ENCODE results near the gene C1QL1.

The C1QL1 gene

DNA sequence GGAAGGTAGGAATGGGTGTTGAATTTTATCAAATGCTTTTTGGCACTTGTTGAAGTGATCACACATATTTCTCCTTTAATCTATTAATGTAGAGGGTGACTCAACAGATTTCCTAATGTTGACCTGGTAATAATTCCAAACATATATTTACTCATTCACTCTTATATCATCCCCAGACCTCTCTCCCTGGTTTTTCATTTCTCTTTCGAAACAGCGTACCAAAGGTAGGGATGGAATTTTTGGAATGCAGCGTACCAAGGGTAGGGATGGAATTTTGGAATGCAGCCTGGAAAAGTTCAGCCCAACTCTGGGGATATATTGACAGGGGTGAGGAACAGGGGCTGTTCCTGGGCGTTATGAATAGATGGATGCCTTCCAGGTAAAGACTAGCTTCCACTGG lies 27.8 kb downstream of the C1QL1 start:
- H4K20me1 ChIP-seq (ENCODE audit: insufficient read depth, low read length): no peaks in the 10 kb centered on the region
- no peaks in the 10 kb centered on the region for H3K9me3 ChIP-seq (ENCODE audit: low read length)
- no peak overlapping the region for H3K9ac ChIP-seq (ENCODE audit: low read length)
- no peak for TF ChIP-seq EZH2 (IDR thresholded peaks at IDR 0.05; ENCODE audit: borderline replicate concordance, low read length)
- TF ChIP-seq, protein P1, sequence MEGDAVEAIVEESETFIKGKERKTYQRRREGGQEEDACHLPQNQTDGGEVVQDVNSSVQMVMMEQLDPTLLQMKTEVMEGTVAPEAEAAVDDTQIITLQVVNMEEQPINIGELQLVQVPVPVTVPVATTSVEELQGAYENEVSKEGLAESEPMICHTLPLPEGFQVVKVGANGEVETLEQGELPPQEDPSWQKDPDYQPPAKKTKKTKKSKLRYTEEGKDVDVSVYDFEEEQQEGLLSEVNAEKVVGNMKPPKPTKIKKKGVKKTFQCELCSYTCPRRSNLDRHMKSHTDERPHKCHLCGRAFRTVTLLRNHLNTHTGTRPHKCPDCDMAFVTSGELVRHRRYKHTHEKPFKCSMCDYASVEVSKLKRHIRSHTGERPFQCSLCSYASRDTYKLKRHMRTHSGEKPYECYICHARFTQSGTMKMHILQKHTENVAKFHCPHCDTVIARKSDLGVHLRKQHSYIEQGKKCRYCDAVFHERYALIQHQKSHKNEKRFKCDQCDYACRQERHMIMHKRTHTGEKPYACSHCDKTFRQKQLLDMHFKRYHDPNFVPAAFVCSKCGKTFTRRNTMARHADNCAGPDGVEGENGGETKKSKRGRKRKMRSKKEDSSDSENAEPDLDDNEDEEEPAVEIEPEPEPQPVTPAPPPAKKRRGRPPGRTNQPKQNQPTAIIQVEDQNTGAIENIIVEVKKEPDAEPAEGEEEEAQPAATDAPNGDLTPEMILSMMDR (IDR thresholded peaks at IDR 0.05; ENCODE audit: low read length): no peak
- no peak overlapping the region for H3K4me2 ChIP-seq (ENCODE audit: low read length)
- H3K4me3 ChIP-seq (ENCODE audit: low read depth, low read length, poor library complexity, severe bottlenecking): no peak overlapping the region
- H3K36me3 ChIP-seq (ENCODE audit: insufficient read depth, low read length): peaks cover 86% of the 10 kb centered on the region
- H3K79me2 ChIP-seq (ENCODE audit: insufficient read depth, low read length): peaks cover 78% of the 10 kb centered on the region
- no peaks in the 10 kb centered on the region for H3K9me2 ChIP-seq (ENCODE audit: low read depth, low read length)
- H3K27ac ChIP-seq (ENCODE audit: low read depth, low read length, poor library complexity, severe bottlenecking): no peak overlapping the region
- H2AFZ ChIP-seq (ENCODE audit: low read length): no peak overlapping the region
- peaks cover 28% of the 10 kb centered on the region for H3K4me1 ChIP-seq (ENCODE audit: insufficient read depth, low read length, severe bottlenecking)
- no peaks in the 10 kb centered on the region for H3K27me3 ChIP-seq (ENCODE audit: insufficient read depth, low read length)
- peaks cover 9% of the 10 kb centered on the region; the same call in 1 of the 2 replicates for H3F3A ChIP-seq (ENCODE audit: insufficient read depth, low read length)

DNA sequence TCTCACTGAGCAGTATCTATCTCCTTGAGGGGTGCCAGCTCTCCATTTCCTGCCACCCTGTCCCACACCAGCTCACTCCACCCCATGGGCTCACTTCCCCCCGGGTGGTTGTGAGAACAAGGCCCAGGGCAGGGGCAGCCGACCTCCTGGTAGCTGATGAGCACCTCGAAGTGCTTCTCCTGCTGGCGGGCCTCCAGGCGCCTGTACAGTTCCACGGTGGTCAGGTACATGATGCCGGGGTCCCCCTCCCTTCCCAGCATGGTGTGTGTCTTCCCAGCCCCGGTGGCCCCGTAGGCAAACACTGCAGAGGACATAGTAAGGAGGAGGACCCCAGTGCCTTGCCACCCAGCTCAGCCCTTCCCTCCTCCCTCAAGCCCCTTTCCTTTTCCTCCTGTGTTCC lies 33.0 kb downstream of the C1QL1 start:
- Histone ChIP-seq H4K20me1 (ENCODE audit: insufficient read depth, low read length) (no peaks in the 10 kb centered on the region), H3K9me3 (ENCODE audit: low read length) (no peaks in the 10 kb centered on the region), H3F3A (ENCODE audit: insufficient read depth, low read length) (peaks cover 6% of the 10 kb centered on the region; the same call in 1 of the 2 replicates), H3K27me3 (ENCODE audit: insufficient read depth, low read length) (no peaks in the 10 kb centered on the region), H3K9ac (ENCODE audit: low read length) (no peak overlapping the region), H3K4me3 (ENCODE audit: low read depth, low read length, poor library complexity, severe bottlenecking) (no peak overlapping the region), H3K9me2 (ENCODE audit: low read depth, low read length) (no peaks in the 10 kb centered on the region), H3K4me2 (ENCODE audit: low read length) (no peak overlapping the region), H3K36me3 (ENCODE audit: insufficient read depth, low read length) (peaks cover 94% of the 10 kb centered on the region), H3K79me2 (ENCODE audit: insufficient read depth, low read length) (peaks cover 28% of the 10 kb centered on the region), H2AFZ (ENCODE audit: low read length) (no peak overlapping the region), H3K4me1 (ENCODE audit: insufficient read depth, low read length, severe bottlenecking) (no peaks in the 10 kb centered on the region), H3K27ac (ENCODE audit: low read depth, low read length, poor library complexity, severe bottlenecking) (no peak overlapping the region)
- TF ChIP-seq, protein P1 (IDR thresholded peaks at IDR 0.05; ENCODE audit: low read length): no peak
- TF ChIP-seq EZH2 (IDR thresholded peaks at IDR 0.05; ENCODE audit: borderline replicate concordance, low read length): no peak

DNA sequence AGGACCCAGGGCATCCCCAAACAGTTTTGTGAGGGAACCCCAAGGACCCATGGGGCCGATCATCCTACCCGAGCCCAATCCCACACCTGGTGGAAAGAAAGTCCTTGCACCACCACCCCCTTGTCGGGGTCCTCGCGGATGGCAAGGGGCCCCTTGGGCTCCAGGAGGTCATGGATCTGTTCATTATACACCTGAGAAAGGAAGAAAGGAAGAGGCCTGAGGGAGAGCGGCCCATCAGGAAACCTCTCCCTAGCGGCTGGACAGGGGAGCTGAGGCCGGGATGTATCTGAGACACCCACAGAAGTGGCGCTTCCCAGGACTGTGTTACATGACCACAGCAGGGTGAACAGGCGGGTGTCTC lies 33.4 kb downstream of the C1QL1 start:
- no peak overlapping the region for H3K27ac ChIP-seq (ENCODE audit: low read depth, low read length, poor library complexity, severe bottlenecking)
- TF ChIP-seq EZH2 (IDR thresholded peaks at IDR 0.05; ENCODE audit: borderline replicate concordance, low read length): no peak
- TF ChIP-seq, protein P1 (IDR thresholded peaks at IDR 0.05; ENCODE audit: low read length): no peak
- no peaks in the 10 kb centered on the region for H3K9me3 ChIP-seq (ENCODE audit: low read length)
- H2AFZ ChIP-seq (ENCODE audit: low read length): no peak overlapping the region
- no peaks in the 10 kb centered on the region for H4K20me1 ChIP-seq (ENCODE audit: insufficient read depth, low read length)
- peaks cover 6% of the 10 kb centered on the region; the same call in 1 of the 2 replicates for H3F3A ChIP-seq (ENCODE audit: insufficient read depth, low read length)
- H3K4me2 ChIP-seq (ENCODE audit: low read length): no peak overlapping the region
- H3K4me3 ChIP-seq (ENCODE audit: low read depth, low read length, poor library complexity, severe bottlenecking): no peak overlapping the region
- no peaks in the 10 kb centered on the region for H3K9me2 ChIP-seq (ENCODE audit: low read depth, low read length)
- no peak overlapping the region for H3K9ac ChIP-seq (ENCODE audit: low read length)
- no peaks in the 10 kb centered on the region for H3K27me3 ChIP-seq (ENCODE audit: insufficient read depth, low read length)
- H3K79me2 ChIP-seq (ENCODE audit: insufficient read depth, low read length): peaks cover 24% of the 10 kb centered on the region
- H3K36me3 ChIP-seq (ENCODE audit: insufficient read depth, low read length): peaks cover 94% of the 10 kb centered on the region
- no peaks in the 10 kb centered on the region for H3K4me1 ChIP-seq (ENCODE audit: insufficient read depth, low read length, severe bottlenecking)

All from OCI-LY1 (cell line).